ENCODE results near the gene USP7.

Gene USP7

DNA sequence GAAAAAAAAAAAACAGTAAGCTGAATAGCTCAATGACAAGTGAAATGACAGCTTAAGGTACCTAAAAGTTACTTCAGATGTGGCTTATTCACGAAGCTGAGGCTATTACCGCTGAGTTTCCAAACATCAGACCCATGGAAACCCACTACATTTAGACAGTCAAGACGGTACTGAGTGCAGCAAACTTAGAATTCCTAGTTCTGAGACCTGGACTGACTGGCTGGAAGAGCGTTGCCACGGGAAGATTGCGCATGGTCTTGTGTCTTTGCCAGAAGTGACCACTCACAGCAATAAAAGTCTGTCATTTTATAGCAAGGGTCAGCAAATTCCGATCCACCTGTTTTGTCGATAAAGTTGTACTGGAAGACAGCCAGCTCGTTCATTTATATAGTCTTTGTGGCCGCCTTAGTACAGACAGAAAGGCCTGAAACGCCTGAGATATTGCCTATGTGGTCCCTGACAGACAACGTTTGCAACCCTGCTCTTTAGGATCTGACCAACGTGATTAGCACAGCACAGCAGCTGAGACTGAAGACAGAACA, 62.3 kb downstream of the USP7 start:
- no peak overlapping the region for H3K4me3 ChIP-seq (replicated peaks; ENCODE audit: low read depth, low read length)
- TF ChIP-seq, protein P1, sequence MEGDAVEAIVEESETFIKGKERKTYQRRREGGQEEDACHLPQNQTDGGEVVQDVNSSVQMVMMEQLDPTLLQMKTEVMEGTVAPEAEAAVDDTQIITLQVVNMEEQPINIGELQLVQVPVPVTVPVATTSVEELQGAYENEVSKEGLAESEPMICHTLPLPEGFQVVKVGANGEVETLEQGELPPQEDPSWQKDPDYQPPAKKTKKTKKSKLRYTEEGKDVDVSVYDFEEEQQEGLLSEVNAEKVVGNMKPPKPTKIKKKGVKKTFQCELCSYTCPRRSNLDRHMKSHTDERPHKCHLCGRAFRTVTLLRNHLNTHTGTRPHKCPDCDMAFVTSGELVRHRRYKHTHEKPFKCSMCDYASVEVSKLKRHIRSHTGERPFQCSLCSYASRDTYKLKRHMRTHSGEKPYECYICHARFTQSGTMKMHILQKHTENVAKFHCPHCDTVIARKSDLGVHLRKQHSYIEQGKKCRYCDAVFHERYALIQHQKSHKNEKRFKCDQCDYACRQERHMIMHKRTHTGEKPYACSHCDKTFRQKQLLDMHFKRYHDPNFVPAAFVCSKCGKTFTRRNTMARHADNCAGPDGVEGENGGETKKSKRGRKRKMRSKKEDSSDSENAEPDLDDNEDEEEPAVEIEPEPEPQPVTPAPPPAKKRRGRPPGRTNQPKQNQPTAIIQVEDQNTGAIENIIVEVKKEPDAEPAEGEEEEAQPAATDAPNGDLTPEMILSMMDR (IDR thresholded peaks at IDR 0.05; ENCODE audit: low read depth, low read length, missing control alignments): no peak
- DNase-seq (ENCODE audit: extremely low read depth, low read depth): no peak

DNA sequence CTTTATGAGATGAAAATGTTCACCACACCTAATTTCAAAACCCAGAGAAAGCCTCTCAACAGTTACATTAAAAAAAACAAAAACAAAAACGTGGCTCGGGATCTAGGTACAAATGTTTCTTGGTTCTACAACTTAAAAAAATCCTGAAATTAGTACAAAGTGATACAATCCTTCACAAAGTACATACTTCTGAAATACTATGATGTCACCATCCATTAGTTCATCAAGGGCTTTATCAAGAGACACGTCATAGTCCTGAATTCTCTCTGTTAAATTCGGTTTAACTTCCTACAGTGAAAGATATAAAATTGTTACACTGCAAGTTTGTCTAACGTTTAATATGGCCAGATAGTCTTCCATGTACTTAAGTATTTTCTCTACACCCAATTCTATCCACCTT, 63.4 kb downstream of the USP7 start:
- TF ChIP-seq, protein P1 (IDR thresholded peaks at IDR 0.05; ENCODE audit: low read depth, low read length, missing control alignments): no peak
- no peak overlapping the region for H3K4me3 ChIP-seq (replicated peaks; ENCODE audit: low read depth, low read length)
- no peak for DNase-seq (ENCODE audit: extremely low read depth, low read depth)

DNA sequence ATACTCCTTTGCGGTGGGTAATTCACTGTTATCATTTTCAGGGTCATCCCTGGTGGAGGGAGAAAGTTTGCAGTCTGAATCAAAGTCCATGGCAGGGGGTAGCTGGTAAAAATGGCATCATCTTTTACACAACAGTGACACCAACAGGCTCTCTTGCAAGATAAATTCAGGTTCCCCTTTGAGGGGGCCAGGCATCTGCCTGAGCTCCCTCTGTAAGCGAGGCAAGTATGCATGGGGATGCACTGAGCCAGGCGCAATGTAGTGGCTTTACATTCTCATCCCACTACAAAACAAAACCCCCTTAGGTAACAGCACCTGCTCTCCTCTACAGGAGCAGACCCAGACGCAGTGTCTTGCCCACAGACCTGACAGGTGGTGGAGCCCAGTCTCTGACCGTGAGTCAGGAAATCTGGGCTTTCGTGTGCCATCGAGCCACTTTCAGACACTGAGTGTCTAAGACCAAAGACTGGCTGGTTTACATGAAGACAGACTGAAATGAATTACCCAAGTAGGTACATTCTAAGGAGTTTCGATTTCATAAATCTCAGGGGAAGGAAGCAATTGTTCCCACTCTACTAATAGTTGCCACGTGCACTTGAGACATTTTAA, 63.9 kb downstream of the USP7 start:
- TF ChIP-seq, protein P1 (IDR thresholded peaks at IDR 0.05; ENCODE audit: low read depth, low read length, missing control alignments): no peak
- no peak overlapping the region for H3K4me3 ChIP-seq (replicated peaks; ENCODE audit: low read depth, low read length)
- DNase-seq (ENCODE audit: extremely low read depth, low read depth): no peak

DNA sequence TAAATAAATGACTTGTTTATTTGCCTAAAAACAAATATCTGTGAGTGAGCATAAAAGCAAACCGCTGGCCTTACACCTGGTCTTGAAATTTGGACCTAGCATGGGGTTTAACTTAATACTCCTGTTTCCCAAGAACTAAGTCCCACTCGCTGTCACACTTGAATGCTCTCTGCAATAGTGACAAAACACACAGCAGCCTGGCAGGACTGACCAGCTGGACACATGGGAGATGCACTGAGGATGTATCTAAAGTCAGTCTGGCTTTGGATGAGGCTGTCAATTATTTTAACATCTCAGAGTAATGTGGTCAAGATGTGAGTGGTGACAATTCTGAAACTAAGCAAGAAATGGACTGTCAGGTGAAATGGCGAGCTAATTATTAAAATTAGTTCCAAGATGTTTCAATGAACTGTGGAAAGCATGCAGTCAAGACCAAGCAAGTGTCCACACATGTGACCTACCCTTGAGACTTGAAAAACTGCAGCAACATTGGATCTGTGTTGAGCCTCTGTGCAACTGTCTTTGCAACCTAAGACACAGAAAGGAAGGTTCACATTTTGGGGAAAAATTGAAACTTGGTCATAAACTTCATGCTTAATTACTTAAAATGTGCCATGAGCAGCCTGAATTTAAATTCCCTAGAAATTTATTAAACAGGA, 64.9 kb downstream of the USP7 start:
- no peak overlapping the region for H3K4me3 ChIP-seq (replicated peaks; ENCODE audit: low read depth, low read length)
- DNase-seq (ENCODE audit: extremely low read depth, low read depth): no peak
- TF ChIP-seq, protein P1 (IDR thresholded peaks at IDR 0.05; ENCODE audit: low read depth, low read length, missing control alignments): no peak

DNA sequence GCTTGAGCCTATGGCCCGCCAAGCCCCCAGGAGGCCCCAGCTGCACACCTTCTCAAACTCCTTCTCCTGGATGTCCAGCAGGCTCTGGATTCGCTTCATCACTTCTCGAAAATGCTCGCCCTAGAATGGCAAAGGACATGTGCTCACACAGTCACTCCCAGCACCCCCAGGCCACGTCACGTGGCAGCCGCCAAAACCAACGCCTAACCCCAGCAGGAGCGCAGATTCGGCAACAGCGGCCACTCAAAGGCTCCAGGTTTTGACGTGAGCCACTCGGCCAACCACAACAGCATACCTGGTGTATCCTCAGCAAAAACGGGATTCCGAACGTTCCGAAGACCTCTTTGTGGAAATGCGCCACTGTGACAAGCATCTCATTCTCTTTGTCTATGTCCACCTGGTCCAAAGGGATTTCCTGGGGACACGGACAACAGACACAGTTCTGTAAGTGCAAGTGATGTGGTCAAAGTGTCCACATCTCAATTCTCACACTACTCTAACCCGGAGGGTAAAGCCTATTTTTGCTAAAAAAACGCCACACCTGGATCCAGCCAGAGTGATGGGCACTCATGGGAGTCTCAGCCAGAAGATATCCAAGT, 68.9 kb downstream of the USP7 start:
- TF ChIP-seq, protein P1 (IDR thresholded peaks at IDR 0.05; ENCODE audit: low read depth, low read length, missing control alignments): no peak
- no peak overlapping the region for H3K4me3 ChIP-seq (replicated peaks; ENCODE audit: low read depth, low read length)
- no peak for DNase-seq (ENCODE audit: extremely low read depth, low read depth)

DNA sequence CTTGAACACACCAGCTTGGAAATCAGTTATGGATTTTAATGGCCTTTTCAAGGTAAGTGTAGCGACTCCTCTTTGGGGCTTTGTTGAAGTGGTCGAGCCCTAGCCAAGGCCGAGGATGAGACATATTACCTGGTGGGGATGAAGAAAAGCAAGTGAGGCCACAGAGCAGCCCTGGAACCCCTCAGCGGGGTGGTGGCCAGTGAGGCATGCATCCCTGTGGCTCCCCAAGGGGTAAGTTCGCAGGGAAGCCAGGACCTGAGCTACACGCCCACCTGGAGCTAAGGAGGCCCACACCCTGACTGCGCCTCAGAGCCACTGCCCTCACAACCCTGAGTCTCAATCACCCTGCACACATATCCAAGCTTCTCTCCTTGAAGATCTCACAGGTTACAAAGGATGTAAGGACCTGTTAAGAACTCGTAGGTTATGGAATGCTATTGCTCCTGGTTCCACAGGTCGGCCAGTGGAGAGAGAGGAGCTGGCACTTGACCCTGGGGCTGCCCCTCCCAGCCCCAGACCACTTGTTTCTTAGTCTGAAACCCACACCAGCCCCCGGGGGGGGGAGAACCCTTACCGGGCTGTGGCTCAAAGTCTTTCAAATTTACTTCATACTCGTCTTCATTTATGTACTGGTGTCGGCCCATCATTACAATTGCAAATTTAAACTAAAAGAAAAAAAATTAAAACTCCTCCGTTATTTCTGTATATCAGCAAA, 69.6 kb downstream of the USP7 start:
- TF ChIP-seq, protein P1 (IDR thresholded peaks at IDR 0.05; ENCODE audit: low read depth, low read length, missing control alignments): no peak
- H3K4me3 ChIP-seq (replicated peaks; ENCODE audit: low read depth, low read length): no peak overlapping the region

More for the DNA sequence above, 69.6 kb downstream of the USP7 start:
- no peak for DNase-seq (ENCODE audit: extremely low read depth, low read depth)
